ENCODE results near the gene RAB3C. TPM values are rescaled to one million over a fixed set of nuclear protein-coding genes. Genes with fewer than 3 reads are reported as not detected.

The RAB3C gene
- total RNA-seq, 4 donors from 2014 or later = 0.09 to 0.38 (median 0.21) TPM; not detected in 1

- TF ChIP-seq POLR2A (IDR thresholded peaks at IDR 0.05) = no peak
- TF ChIP-seq, protein P1, sequence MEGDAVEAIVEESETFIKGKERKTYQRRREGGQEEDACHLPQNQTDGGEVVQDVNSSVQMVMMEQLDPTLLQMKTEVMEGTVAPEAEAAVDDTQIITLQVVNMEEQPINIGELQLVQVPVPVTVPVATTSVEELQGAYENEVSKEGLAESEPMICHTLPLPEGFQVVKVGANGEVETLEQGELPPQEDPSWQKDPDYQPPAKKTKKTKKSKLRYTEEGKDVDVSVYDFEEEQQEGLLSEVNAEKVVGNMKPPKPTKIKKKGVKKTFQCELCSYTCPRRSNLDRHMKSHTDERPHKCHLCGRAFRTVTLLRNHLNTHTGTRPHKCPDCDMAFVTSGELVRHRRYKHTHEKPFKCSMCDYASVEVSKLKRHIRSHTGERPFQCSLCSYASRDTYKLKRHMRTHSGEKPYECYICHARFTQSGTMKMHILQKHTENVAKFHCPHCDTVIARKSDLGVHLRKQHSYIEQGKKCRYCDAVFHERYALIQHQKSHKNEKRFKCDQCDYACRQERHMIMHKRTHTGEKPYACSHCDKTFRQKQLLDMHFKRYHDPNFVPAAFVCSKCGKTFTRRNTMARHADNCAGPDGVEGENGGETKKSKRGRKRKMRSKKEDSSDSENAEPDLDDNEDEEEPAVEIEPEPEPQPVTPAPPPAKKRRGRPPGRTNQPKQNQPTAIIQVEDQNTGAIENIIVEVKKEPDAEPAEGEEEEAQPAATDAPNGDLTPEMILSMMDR (IDR thresholded peaks at IDR 0.05) = no peak
- Histone ChIP-seq H3K27me3 (no peaks in the 10 kb centered on the region), H3K9me3 (peaks cover 0 to 7% (median 5%) of the 10 kb centered on the region in 3 donors), H3K27ac (no peak overlapping the region), H3K36me3 (no peaks in the 10 kb centered on the region), H3K4me3 (no peak overlapping the region), H3K4me1 (no peaks in the 10 kb centered on the region)
- intact Hi-C loops (cut with DNase I) = no loop called here
- DNase-seq = no peak
These were observed 255.9 kb downstream of the RAB3C start for GRCh38 chr5:58838729-58839128.

GRCh38 chr5:58842852-58843251, 260.0 kb downstream of the RAB3C start:
- Histone ChIP-seq H3K4me1 (no peaks in the 10 kb centered on the region), H3K4me3 (no peak overlapping the region), H3K36me3 (no peaks in the 10 kb centered on the region), H3K9me3 (peaks cover 0 to 7% (median 5%) of the 10 kb centered on the region in 3 donors), H3K27ac (no peak overlapping the region), H3K27me3 (no peaks in the 10 kb centered on the region)
- TF ChIP-seq POLR2A (IDR thresholded peaks at IDR 0.05) = no peak
- WGBS, 2 donors = 78 to 95% methylated on average over 2 of the region's 2 CpGs
- intact Hi-C loops (cut with DNase I) = loop anchor here (10.0 kb wide), 1 partner anchor 338 kb away; no protein-coding TSS in a partner anchor
- DNase-seq = no peak

DNA sequence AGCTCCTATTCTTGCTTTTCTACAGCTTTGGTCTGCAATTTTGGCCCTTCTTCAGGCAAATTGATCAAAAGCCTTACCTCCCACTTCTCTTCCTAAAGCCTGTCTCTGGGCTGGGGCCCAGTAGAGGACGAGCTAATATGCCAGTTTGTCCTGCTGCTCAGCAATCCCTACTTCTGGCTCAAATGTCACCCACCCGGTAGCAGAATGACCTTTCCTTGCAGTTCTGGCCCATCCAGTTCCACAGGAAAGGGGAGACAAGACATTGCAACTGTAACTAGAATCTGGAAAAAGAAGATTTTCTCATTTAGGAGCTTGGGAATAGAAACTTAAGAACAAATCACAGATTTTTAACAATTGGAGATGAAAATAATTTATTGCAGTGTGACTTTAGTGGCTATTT, 261.5 kb downstream of the RAB3C start:
- 27 to 38% methylated on average over 2 of the region's 2 CpGs for WGBS, 2 donors
- H3K27me3 ChIP-seq = no peaks in the 10 kb centered on the region
- H3K9me3 ChIP-seq = peaks cover 0 to 7% (median 5%) of the 10 kb centered on the region in 3 donors
- H3K4me1 ChIP-seq = no peaks in the 10 kb centered on the region
- no peak for DNase-seq
- TF ChIP-seq, protein P1 (IDR thresholded peaks at IDR 0.05) = no peak
- TF ChIP-seq POLR2A (IDR thresholded peaks at IDR 0.05) = no peak
- H3K4me3 ChIP-seq = no peak overlapping the region
- intact Hi-C loops (cut with DNase I) = loop anchor here (10.0 kb wide), 1 partner anchor 340 kb away; no protein-coding TSS in a partner anchor
- H3K36me3 ChIP-seq = no peaks in the 10 kb centered on the region
- H3K27ac ChIP-seq = no peak overlapping the region

GRCh38 chr5:58847041-58847440, 264.2 kb downstream of the RAB3C start:
- H3K36me3 ChIP-seq = no peaks in the 10 kb centered on the region
- H3K4me3 ChIP-seq = no peak overlapping the region
- no peaks in the 10 kb centered on the region for H3K9me3 ChIP-seq
- no peak for DNase-seq
- H3K4me1 ChIP-seq = no peaks in the 10 kb centered on the region
- intact Hi-C loops (cut with DNase I) = loop anchor here (10.0 kb wide), 1 partner anchor 342 kb away; no protein-coding TSS in a partner anchor
- TF ChIP-seq, protein P1 (IDR thresholded peaks at IDR 0.05) = no peak
- no peak for TF ChIP-seq POLR2A (IDR thresholded peaks at IDR 0.05)
- H3K27ac ChIP-seq = no peak overlapping the region
- whole genome bisulfite sequencing, 2 donors = 58 to 81% methylated on average over 5 of the region's 5 CpGs
- peaks cover 0 to 7% (median 0%) of the 10 kb centered on the region in 4 donors for H3K27me3 ChIP-seq

- no peaks in the 10 kb centered on the region for H3K36me3 ChIP-seq
- DNase-seq = no peak
- no peak overlapping the region for H3K4me3 ChIP-seq
- H3K27ac ChIP-seq = no peak overlapping the region
- WGBS, 2 donors = 27 to 50% methylated on average over 1 of the region's 1 CpG
- H3K27me3 ChIP-seq = peaks cover 0 to 7% (median 0%) of the 10 kb centered on the region in 4 donors
- no peaks in the 10 kb centered on the region for H3K4me1 ChIP-seq
- TF ChIP-seq, protein P1 (IDR thresholded peaks at IDR 0.05) = no peak
- TF ChIP-seq POLR2A (IDR thresholded peaks at IDR 0.05) = no peak
- intact Hi-C loops (cut with DNase I) = loop anchor here (10.0 kb wide), 1 partner anchor 344 kb away; no protein-coding TSS in a partner anchor
- no peaks in the 10 kb centered on the region for H3K9me3 ChIP-seq
These were observed 266.3 kb downstream of the RAB3C start for GRCh38 chr5:58849223-58849622.
